CD14-positive monocyte (primary cell): ENCODE results near the gene FBXW7. TPM values are rescaled to one million over a fixed set of nuclear protein-coding genes. Genes with fewer than 3 reads are reported as not detected.
A peak's percentile ranks its signal among the peaks of the same experiment; 100 is the strongest.

Experiments
- DNase-seq, 3 donors: peaks; one replicate each; pipeline ENCODE4 v3.0.0-alpha.2; 2011 to 2022
- H2AFZ ChIP-seq: 2 replicates; pipeline ENCODE4 v1.6.0; 2012; ENCODE audit warnings: mild to moderate bottlenecking, low read depth, low read length, inconsistent platforms; ENCODE audit not compliant: insufficient read depth, poor library complexity, severe bottlenecking
- H3K27ac ChIP-seq, 2 donors: 1 replicate in 1 of 2; 2 replicates in 1 of 2; pipeline ENCODE4 v1.5.1; 2012 to 2013; ENCODE audit warnings: low read length in 2 of 2, control low read depth in 1 of 2, inconsistent platforms in 1 of 2, low read depth in 1 of 2, mild to moderate bottlenecking in 1 of 2
- H3K27me3 ChIP-seq, 2 donors: one replicate each; pipeline versions ENCODE4 v1.6.0 to v1.6.1; 2011 to 2013; ENCODE audit warnings: low read length in 2 of 2; ENCODE audit not compliant: control insufficient read depth in 2 of 2, insufficient read depth in 2 of 2
- H3K36me3 ChIP-seq, 2 donors: replicated peaks in 1 of 2; 1 replicate in 1 of 2; 2 replicates in 1 of 2; pipeline versions ENCODE4 v1.5.1 to v1.6.1; 2012 to 2013; ENCODE audit warnings: low read length in 2 of 2, control low read depth in 1 of 2, inconsistent platforms in 1 of 2, mild to moderate bottlenecking in 1 of 2; ENCODE audit not compliant: insufficient read depth in 2 of 2, control insufficient read depth in 1 of 2
- H3K4me1 ChIP-seq, 2 donors: 1 replicate in 1 of 2; 2 replicates in 1 of 2; pipeline versions ENCODE4 v1.5.1 to v1.6.1; 2012 to 2013; ENCODE audit warnings: low read length in 2 of 2, control low read depth in 1 of 2, inconsistent platforms in 1 of 2, mild to moderate bottlenecking in 1 of 2, moderate library complexity in 1 of 2; ENCODE audit not compliant: insufficient read depth in 2 of 2, control insufficient read depth in 1 of 2
- H3K4me2 ChIP-seq: replicated peaks from 2 replicates; pipeline ENCODE3; 2012; ENCODE audit warnings: low read length, moderate library complexity, mild to moderate bottlenecking; ENCODE audit not compliant: poor library complexity, severe bottlenecking; ENCODE audit errors: extremely low read depth
- H3K4me3 ChIP-seq, 3 experiments: fragments of 200-600 bp in 1 of 3; sonication (generic) in 1 of 3; replicated peaks in 1 of 3; 1 replicate in 2 of 3; 2 replicates in 1 of 3; pipeline ENCODE4 v1.5.1; 2011 to 2013; ENCODE audit warnings: low read length in 3 of 3, mild to moderate bottlenecking in 3 of 3, control low read depth in 2 of 3, low read depth in 2 of 3, inconsistent platforms in 1 of 3, moderate library complexity in 1 of 3
- H3K79me2 ChIP-seq: 2 replicates; pipeline ENCODE4 v1.6.0; 2012; ENCODE audit warnings: mild to moderate bottlenecking, control low read depth, inconsistent platforms, low read length, moderate library complexity; ENCODE audit not compliant: insufficient read depth
- H3K9ac ChIP-seq: 2 replicates; pipeline ENCODE4 v1.6.0; 2017; ENCODE audit warnings: low read length, mild to moderate bottlenecking; ENCODE audit not compliant: insufficient read depth, poor library complexity, severe bottlenecking
- H3K9me3 ChIP-seq, 2 donors: replicated peaks in 1 of 2; 1 replicate in 1 of 2; 2 replicates in 1 of 2; pipeline versions ENCODE4 v1.5.1 to v1.6.1; 2012 to 2013; ENCODE audit warnings: low read length in 2 of 2, control low read depth in 1 of 2; ENCODE audit not compliant: control insufficient read depth in 1 of 2, insufficient read depth in 1 of 2
- H4K20me1 ChIP-seq: 2 replicates; pipeline ENCODE4 v1.6.0; 2012; ENCODE audit warnings: mild to moderate bottlenecking, low read length, control low read depth, moderate library complexity; ENCODE audit not compliant: insufficient read depth
- H3K27ac Mint-ChIP-seq, 7 donors: one replicate each; pipeline ENCODE4 v1.8.0; 2020; ENCODE audit warnings: mild to moderate bottlenecking in 7 of 7, mixed read lengths in 7 of 7, moderate library complexity in 6 of 7, inconsistent platforms in 2 of 7
- H3K27me3 Mint-ChIP-seq, 3 donors: one replicate each; pipeline ENCODE4 v1.8.0; 2021 to 2022; ENCODE audit warnings: low read depth in 3 of 3, mild to moderate bottlenecking in 3 of 3, mixed read lengths in 3 of 3, moderate library complexity in 3 of 3, inconsistent platforms in 1 of 3
- H3K36me3 Mint-ChIP-seq, 2 donors: one replicate each; pipeline ENCODE4 v1.8.0; 2020; ENCODE audit warnings: mixed read lengths in 2 of 2, inconsistent platforms in 1 of 2, mild to moderate bottlenecking in 1 of 2
- H3K4me1 Mint-ChIP-seq: one replicate; pipeline ENCODE4 v1.8.0; 2020; ENCODE audit warnings: mild to moderate bottlenecking, mixed read lengths
- H3K4me3 Mint-ChIP-seq, 2 donors: one replicate each; pipeline ENCODE4 v1.8.0; 2020; ENCODE audit warnings: mild to moderate bottlenecking in 2 of 2, mixed read lengths in 2 of 2, moderate library complexity in 1 of 2
- H3K9me3 Mint-ChIP-seq, 7 donors: one replicate each; pipeline ENCODE4 v1.8.0; 2020 to 2022; ENCODE audit warnings: mixed read lengths in 7 of 7, mild to moderate bottlenecking in 6 of 7, moderate library complexity in 6 of 7, inconsistent platforms in 2 of 7
- WGBS: methylation state at CpG from one replicate; pipeline ENCODE4 v1.1.5; 2013; ENCODE audit warnings: missing lambda C conversion rate; ENCODE audit not compliant: insufficient coverage; 5-methylcytosine and 5-hydroxymethylcytosine counted together
- intact Hi-C, 2 donors: fragments of 100-400 bp; cut with micrococcal nuclease; formaldehyde crosslinking; loops; one replicate each; pipeline versions ENCODE4 v1.15.0 to v1.15.1; 2023
- polyA plus RNA-seq, 3 donors: library from polyadenylated mRNA; depleted of rRNA in 1 of 3; unstranded in 2 of 3; stranded (reverse) in 1 of 3; fragments of 300-500 nt in 2 of 3; fragments of >200 nt in 1 of 3; fragmentation: Illumina TruSeq in 2 of 3; gene quantifications; 1 replicate in 2 of 3; 2 replicates in 1 of 3; pipeline ENCODE4 v1.2.3, GENCODE V29; 2012 to 2021
- TF ChIP-seq, protein P1 (sequence below): fragments of 200-600 bp; IDR thresholded peaks from one replicate; pipeline ENCODE4 v1.8.0; 2022; ENCODE audit warnings: antibody characterized with exemption, mild to moderate bottlenecking

Gene FBXW7
- polyA plus RNA-seq, 3 donors = 25.1 to 44.9 (median 35.6) TPM

DNA sequence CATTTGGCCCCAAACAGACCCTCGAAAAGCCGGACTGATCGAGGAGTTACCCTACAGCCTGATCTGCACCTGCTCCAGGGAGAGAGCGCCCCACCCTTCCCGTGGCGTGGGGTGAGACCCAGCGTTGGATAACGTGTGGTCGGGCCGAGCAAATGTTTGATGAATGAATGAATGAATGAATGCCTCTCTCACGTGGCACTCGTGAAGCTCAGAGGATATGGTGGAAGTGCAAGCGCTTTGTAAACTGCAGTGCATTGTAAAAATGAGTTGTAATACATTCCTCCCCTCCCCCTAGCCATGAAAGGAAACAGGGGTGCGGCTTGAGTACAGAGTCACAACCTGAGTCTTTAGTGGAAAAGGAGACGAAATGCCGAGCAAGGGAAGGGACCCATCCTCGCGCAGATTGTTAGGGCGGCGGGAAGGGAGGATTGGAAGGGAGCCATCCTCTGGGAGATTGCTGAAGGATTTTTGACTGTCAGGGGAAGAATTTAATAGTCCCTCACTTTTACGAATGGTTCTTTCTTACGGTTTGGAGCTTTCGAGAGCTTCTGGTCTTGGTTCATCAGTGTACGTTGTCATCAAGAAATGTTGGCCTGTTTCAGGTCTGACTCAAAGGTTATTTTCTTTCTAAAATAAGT, 772 bp upstream of the FBXW7 start:
- Histone ChIP-seq H2AFZ (peak overlapping the region; percentile 92), H3K36me3 (peaks cover 7 to 16% of the 10 kb centered on the region in 2 donors), H3K4me3 (peak overlapping the region; percentile 59 to 99 (median 82)), H3K79me2 (peaks cover 78% of the 10 kb centered on the region), H3K27me3 (no peaks in the 10 kb centered on the region), H3K9me3 (peaks cover 0 to 8% of the 10 kb centered on the region in 2 donors), H3K4me2 (peak overlapping the region; percentile 94), H3K27ac (peak overlapping the region; percentile 95 to 98), H3K4me1 (peaks cover 26 to 47% of the 10 kb centered on the region in 2 donors), H3K9ac (peak overlapping the region; percentile 98), H4K20me1 (peaks cover 33% of the 10 kb centered on the region)
- under 1% methylated on average over 15 of the region's 24 CpGs for WGBS
- no peaks in the 10 kb centered on the region for H3K27me3 Mint-ChIP-seq
- intact Hi-C loops = loop anchor here (5.0 to 10.0 kb wide), 5 partner anchors 72 to 248 kb away; partner anchors contain the start of genes ARFIP1 (in 1 of the 2) and TIGD4 (in 1 of the 2)
- H3K9me3 Mint-ChIP-seq = peaks cover 0 to 8% (median 6%) of the 10 kb centered on the region in 7 donors
- H3K4me1 Mint-ChIP-seq = peaks cover 47% of the 10 kb centered on the region
- TF ChIP-seq, protein P1, sequence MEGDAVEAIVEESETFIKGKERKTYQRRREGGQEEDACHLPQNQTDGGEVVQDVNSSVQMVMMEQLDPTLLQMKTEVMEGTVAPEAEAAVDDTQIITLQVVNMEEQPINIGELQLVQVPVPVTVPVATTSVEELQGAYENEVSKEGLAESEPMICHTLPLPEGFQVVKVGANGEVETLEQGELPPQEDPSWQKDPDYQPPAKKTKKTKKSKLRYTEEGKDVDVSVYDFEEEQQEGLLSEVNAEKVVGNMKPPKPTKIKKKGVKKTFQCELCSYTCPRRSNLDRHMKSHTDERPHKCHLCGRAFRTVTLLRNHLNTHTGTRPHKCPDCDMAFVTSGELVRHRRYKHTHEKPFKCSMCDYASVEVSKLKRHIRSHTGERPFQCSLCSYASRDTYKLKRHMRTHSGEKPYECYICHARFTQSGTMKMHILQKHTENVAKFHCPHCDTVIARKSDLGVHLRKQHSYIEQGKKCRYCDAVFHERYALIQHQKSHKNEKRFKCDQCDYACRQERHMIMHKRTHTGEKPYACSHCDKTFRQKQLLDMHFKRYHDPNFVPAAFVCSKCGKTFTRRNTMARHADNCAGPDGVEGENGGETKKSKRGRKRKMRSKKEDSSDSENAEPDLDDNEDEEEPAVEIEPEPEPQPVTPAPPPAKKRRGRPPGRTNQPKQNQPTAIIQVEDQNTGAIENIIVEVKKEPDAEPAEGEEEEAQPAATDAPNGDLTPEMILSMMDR = no peak
- peak overlapping the region; percentile 97 to 100 (median 100) for H3K27ac Mint-ChIP-seq
- H3K36me3 Mint-ChIP-seq = peaks cover 22 to 33% of the 10 kb centered on the region in 2 donors
- H3K4me3 Mint-ChIP-seq = peak overlapping the region; percentile 93 to 99
- DNase-seq = peak; percentile 32 to 56 (median 46)

DNA sequence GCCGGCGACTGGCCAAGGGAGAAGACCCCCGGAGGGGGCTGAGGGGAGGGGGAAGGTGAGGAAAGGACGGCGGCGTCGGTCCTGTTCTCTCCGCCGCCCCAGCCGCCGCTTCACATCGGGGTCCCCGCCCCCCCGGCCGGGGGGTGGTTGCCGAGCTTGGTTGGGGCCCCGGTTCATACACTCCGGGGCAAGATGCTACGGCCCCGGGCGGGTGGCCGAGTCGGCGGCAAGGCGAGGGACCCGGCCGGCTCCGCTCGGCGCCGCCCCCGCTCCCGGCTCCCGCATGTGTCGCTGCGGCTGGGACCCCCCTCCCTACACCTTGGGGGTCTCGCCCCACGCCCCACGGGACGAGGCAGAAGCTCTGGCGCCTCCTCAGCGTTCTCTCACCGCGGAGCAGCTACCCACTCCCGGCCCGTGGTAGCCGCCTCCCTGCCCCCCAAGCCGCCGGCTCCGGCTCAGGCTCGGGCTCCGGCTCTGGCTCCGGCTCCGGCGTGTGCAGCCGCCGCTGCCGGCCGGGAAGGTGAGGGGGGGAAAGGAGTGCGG, 461 bp downstream of the FBXW7 start:
- Histone ChIP-seq H3K4me1 (peaks cover 26 to 55% of the 10 kb centered on the region in 2 donors), H3K27me3 (no peaks in the 10 kb centered on the region), H3K9me3 (peaks cover 0 to 8% of the 10 kb centered on the region in 2 donors), H3K36me3 (peaks cover 13 to 22% of the 10 kb centered on the region in 2 donors), H4K20me1 (peaks cover 46% of the 10 kb centered on the region), H3K27ac (peak overlapping the region; percentile 70 to 88), H3K4me2 (peak overlapping the region; percentile 94), H3K79me2 (peaks cover 90% of the 10 kb centered on the region), H3K4me3 (peak overlapping the region; percentile 65 to 99 (median 93)), H3K9ac (peak overlapping the region; percentile 98), H2AFZ (peak overlapping the region; percentile 57)
- DNase-seq = peak in 1 of 3 donors; percentile 9
- peaks cover 56% of the 10 kb centered on the region for H3K4me1 Mint-ChIP-seq
- peak overlapping the region; percentile 88 to 100 for H3K4me3 Mint-ChIP-seq
- under 1% methylated on average over 60 of the region's 60 CpGs for WGBS
- H3K9me3 Mint-ChIP-seq = peaks cover 0 to 8% (median 6%) of the 10 kb centered on the region in 7 donors
- H3K36me3 Mint-ChIP-seq = peaks cover 31 to 42% of the 10 kb centered on the region in 2 donors
- intact Hi-C loops = loop anchor here (5.0 to 10.0 kb wide), 5 partner anchors 71 to 249 kb away; partner anchors contain the start of genes ARFIP1 (in 1 of the 2) and TIGD4 (in 1 of the 2)
- TF ChIP-seq, protein P1 = no peak
- H3K27ac Mint-ChIP-seq = peak overlapping the region; percentile 85 to 100 (median 99)
- H3K27me3 Mint-ChIP-seq = no peaks in the 10 kb centered on the region
